HepG2 (cell line): Measurements from ENCODE around the gene HHIPL1. TPM values are rescaled to one million over a fixed set of nuclear protein-coding genes. Genes with fewer than 3 reads are reported as not detected.

ENCODE experiments used
- ATAC-seq: fragments of 200-7000 bp; cut with Tn5 transposase; 3 replicates; pipeline ENCODE4 v1.9.1; 2020; ENCODE audit warnings: mild to moderate bottlenecking, moderate library complexity
- BruUV-seq: library from RNA; stranded (reverse); fragments of 400-500 nt; replicated peaks from 2 replicates; lab custom pipeline; 2021; lab: Mats Ljungman, UMichigan
- CTCF ChIA-PET: fragments of 300-600 bp; formaldehyde crosslinking; extraction: SDS; loops from one replicate; lab custom pipeline; 2021; ENCODE audit warnings: low total read pairs, inconsistent platforms, low intra/inter-chr PET ratio; lab: Yijun Ruan, JAX
- POLR2A ChIA-PET: fragments of 350-600 bp; sonication (Branson Sonifier 250); formaldehyde crosslinking; loops from one replicate; lab custom pipeline; 2020; ENCODE audit warnings: antibody characterized with exemption, inconsistent platforms; lab: Yijun Ruan, JAX
- DNase-seq: peaks from one replicate; pipeline ENCODE4 v3.0.0-alpha.2; 2015; ENCODE audit warnings: low spot score
- FAIRE-seq: peaks from 3 replicates; lab custom pipeline; 2011; peaks lifted over from hg19 to GRCh38; lab: Jason Lieb, UNC
- H2AFZ ChIP-seq: one replicate; pipeline ENCODE4 v1.6.1; 2011; ENCODE audit warnings: low read length, inconsistent platforms
- H3K27ac ChIP-seq: fragments of 300-600 bp; 3 replicates; pipeline ENCODE4 v1.8.0; 2011; ENCODE audit warnings: mixed run types, mild to moderate bottlenecking, mixed read lengths, low read length, inconsistent platforms; ENCODE audit not compliant: insufficient read depth; ENCODE audit errors: extremely low read length
- H3K27me3 ChIP-seq, 2 experiments: fragments of 200-600 bp in 1 of 2; 2 replicates in 1 of 2; 3 replicates in 1 of 2; pipeline versions ENCODE4 v1.6.0 to v1.8.0; 2011; ENCODE audit warnings: low read length in 2 of 2, mild to moderate bottlenecking in 2 of 2, moderate library complexity in 2 of 2, inconsistent platforms in 1 of 2; ENCODE audit not compliant: insufficient read depth in 2 of 2, control insufficient read depth in 1 of 2
- H3K36me3 ChIP-seq, 2 experiments: fragments of 200-600 bp in 1 of 2; replicated peaks in 1 of 2; 2 replicates in 1 of 2; 3 replicates in 1 of 2; pipeline versions ENCODE4 v1.5.1 to v1.8.0; 2011; ENCODE audit warnings: low read length in 2 of 2, inconsistent platforms in 1 of 2; ENCODE audit not compliant: insufficient read depth in 2 of 2, control insufficient read depth in 1 of 2
- H3K4me1 ChIP-seq: 2 replicates; pipeline ENCODE4 v1.5.1; 2012; ENCODE audit warnings: low read length, inconsistent platforms; ENCODE audit not compliant: insufficient read depth
- H3K4me2 ChIP-seq: 2 replicates; pipeline ENCODE4 v1.6.0; 2011; ENCODE audit warnings: low read depth, low read length, inconsistent platforms
- H3K4me3 ChIP-seq, 3 experiments: fragments of 200-600 bp in 1 of 3; sonication (generic), shearing (Covaris generic) in 1 of 3; replicated peaks in 1 of 3; 2 replicates each; pipeline ENCODE4 v1.5.1; 2011 to 2016; ENCODE audit warnings: low read length in 3 of 3, inconsistent platforms in 2 of 3, low read depth in 2 of 3, mild to moderate bottlenecking in 2 of 3, control low read depth in 1 of 3, mixed read lengths in 1 of 3; ENCODE audit not compliant: insufficient read depth in 1 of 3
- H3K79me2 ChIP-seq: one replicate; pipeline ENCODE4 v1.6.1; 2011; ENCODE audit warnings: low read length, inconsistent platforms; ENCODE audit not compliant: insufficient read depth
- H3K9ac ChIP-seq: 2 replicates; pipeline ENCODE4 v1.6.0; 2011; ENCODE audit warnings: mild to moderate bottlenecking, low read depth, low read length, inconsistent platforms; ENCODE audit not compliant: insufficient read depth
- H3K9me3 ChIP-seq: 2 replicates; pipeline ENCODE4 v1.5.1; 2012; ENCODE audit warnings: mild to moderate bottlenecking, low read length
- H4K20me1 ChIP-seq: 2 replicates; pipeline ENCODE4 v1.6.0; 2011; ENCODE audit warnings: inconsistent platforms, mild to moderate bottlenecking, low read length, moderate library complexity; ENCODE audit not compliant: insufficient read depth
- ESRRA ChIP-seq: sonication (generic); formaldehyde crosslinking; IDR thresholded peaks from 2 replicates; pipeline ENCODE4 v1.5.1; 2020; ENCODE audit warnings: mild to moderate bottlenecking, low read depth, missing genetic modification reagents
- FUBP1 ChIP-seq: sonication (generic); formaldehyde crosslinking; IDR thresholded peaks from 2 replicates; pipeline ENCODE4 v1.5.1; 2020; ENCODE audit warnings: missing genetic modification reagents, mild to moderate bottlenecking, borderline replicate concordance
- NAIF1 ChIP-seq: sonication (generic); formaldehyde crosslinking; IDR thresholded peaks from 2 replicates; pipeline ENCODE4 v1.5.0; 2020; ENCODE audit warnings: mild to moderate bottlenecking, missing genetic modification reagents, borderline replicate concordance
- SNAI1 ChIP-seq: sonication (generic); formaldehyde crosslinking; IDR thresholded peaks from 2 replicates; pipeline ENCODE4 v1.5.0; 2020; ENCODE audit warnings: mild to moderate bottlenecking, missing genetic modification reagents, borderline replicate concordance
- ZFP36L2 ChIP-seq: sonication (generic); formaldehyde crosslinking; IDR thresholded peaks from 2 replicates; pipeline ENCODE4 v1.4.0; 2020; ENCODE audit warnings: missing genetic modification reagents
- ZNF446 ChIP-seq: sonication (generic); formaldehyde crosslinking; IDR thresholded peaks from 2 replicates; pipeline ENCODE4 v1.5.0; 2020; ENCODE audit warnings: mild to moderate bottlenecking, missing genetic modification reagents
- ZNF510 ChIP-seq: sonication (generic); formaldehyde crosslinking; IDR thresholded peaks from 2 replicates; pipeline ENCODE4 v1.4.0; 2020; ENCODE audit warnings: low read depth, mild to moderate bottlenecking, missing genetic modification reagents
- ZNF691 ChIP-seq: sonication (generic); formaldehyde crosslinking; IDR thresholded peaks from 2 replicates; pipeline ENCODE4 v1.4.0; 2020; ENCODE audit warnings: missing genetic modification reagents, low read depth, mild to moderate bottlenecking, borderline replicate concordance
- ZNF816 ChIP-seq: sonication (generic); formaldehyde crosslinking; IDR thresholded peaks from 2 replicates; pipeline ENCODE4 v1.8.0; 2022; ENCODE audit warnings: missing genetic modification reagents, mild to moderate bottlenecking, borderline replicate concordance
- WGBS: methylation state at CpG from one replicate; pipeline ENCODE4 v1.1.6; 2017; ENCODE audit warnings: low lambda C conversion rate; 5-methylcytosine and 5-hydroxymethylcytosine counted together
- in situ Hi-C: cut with HindIII; loops from 2 replicates; pipeline ENCODE4 v1.10.0; 2017; ENCODE audit warnings: low pct_unique_long_range_greater_than_20kb; ENCODE audit not compliant: extremely low pct_ligation_motif_present
- intact Hi-C: fragments of 100-400 bp; cut with micrococcal nuclease; formaldehyde crosslinking; loops from one replicate; pipeline ENCODE4 v1.10.0; 2022; ENCODE audit not compliant: unreplicated experiment
- polyA plus RNA-seq, 8 experiments: library from polyadenylated mRNA; depleted of rRNA in 3 of 8; stranded (reverse) in 7 of 8; unstranded in 1 of 8; fragments of >200 nt; fragmentation: Illumina TruSeq in 4 of 8; extraction: Trizol in 4 of 8; gene quantifications; 2 replicates each; pipeline versions ENCODE4 v1.2.1 to v1.2.3, GENCODE V29; 2011 to 2016; ENCODE audit warnings: low read depth in 4 of 8, missing spikeins in 1 of 8, mixed read lengths in 1 of 8; ENCODE audit not compliant: insufficient read depth in 1 of 8
- total RNA-seq, 5 experiments: library from RNA; depleted of rRNA; stranded (reverse); fragments of >200 nt; fragmentation: Illumina TruSeq; extraction: Trizol; gene quantifications; 2 replicates each; pipeline ENCODE4 v1.2.3, GENCODE V29; 2016; ENCODE audit warnings: low read depth in 1 of 5

HHIPL1 gene
- total and polyA plus RNA-seq, 2 of the 13 experiments (the other 11 are each of a cell fraction or from before 2014, with no cell fraction given): not detected

DNA sequence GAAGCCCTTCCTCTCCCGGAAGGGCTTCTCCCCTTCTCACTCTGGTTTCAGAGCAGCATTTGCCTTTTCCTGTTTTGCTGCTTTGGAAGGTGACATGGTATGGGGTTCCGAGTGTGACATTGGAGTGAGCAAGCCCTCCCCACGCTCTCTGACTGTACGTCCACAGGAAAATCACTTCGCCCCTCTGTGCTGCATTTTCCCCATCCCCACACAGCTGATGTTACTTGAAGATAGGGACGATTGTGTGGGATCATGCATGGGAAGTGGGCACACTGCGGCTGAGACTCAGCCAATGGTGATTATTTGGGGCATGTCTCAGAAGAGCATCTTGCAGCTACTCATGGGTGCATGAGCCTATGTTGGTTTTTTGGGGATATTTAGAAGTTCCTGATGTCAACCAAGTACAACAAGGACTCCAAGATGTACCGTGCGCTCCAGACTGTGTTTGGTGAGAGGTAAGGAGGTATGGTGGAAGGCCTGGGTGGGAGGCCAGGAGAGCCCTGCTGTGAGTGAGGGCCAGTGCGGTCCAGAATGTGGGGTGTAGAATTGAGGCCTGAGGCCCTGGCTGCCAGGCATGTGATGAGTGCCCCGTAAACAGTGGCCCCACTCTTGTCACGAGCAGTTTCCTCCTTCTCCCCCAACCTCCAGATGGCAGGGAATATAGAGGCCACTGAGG is 54.3 kb downstream of the HHIPL1 start (continued):
- no peak for TF ChIP-seq NAIF1 (CRISPR knock-in tag)
- TF ChIP-seq, all 625 proteins: peak for 0

- H3K4me3 ChIP-seq: no peak overlapping the region
- H4K20me1 ChIP-seq: no peaks in the 10 kb centered on the region
- ATAC-seq (no peak), FAIRE-seq (no peak), DNase-seq (no peak)
- BruUV-seq: no TSS peak
- H3K27ac ChIP-seq: no peak overlapping the region
- no peak for TF ChIP-seq ZFP36L2 (CRISPR knock-in tag)
- TF ChIP-seq SNAI1: no peak
- no peak for TF ChIP-seq ESRRA (CRISPR knock-in tag)
- no peak for TF ChIP-seq ZNF816
- no peak for TF ChIP-seq FUBP1
- no peak for TF ChIP-seq ZNF510 (CRISPR knock-in tag)
- TF ChIP-seq ZNF691: no peak
- TF ChIP-seq ZNF446 (CRISPR knock-in tag): no peak
- H3K9ac ChIP-seq: no peak overlapping the region
- 66% methylated on average over 16 of the region's 16 CpGs for WGBS
- no peak overlapping the region for H3K4me2 ChIP-seq
- in situ Hi-C loops (no loop called here), intact Hi-C loops (no loop called here)
- H3K9me3 ChIP-seq: peaks cover 16% of the 10 kb centered on the region
- no peaks in the 10 kb centered on the region for H3K79me2 ChIP-seq
- CTCF ChIA-PET: no interaction called here
- H2AFZ ChIP-seq: no peak overlapping the region
- H3K27me3 ChIP-seq: no peaks in the 10 kb centered on the region
- POLR2A ChIA-PET: interaction anchor here (0.6 kb wide), 1 partner anchor 31 kb away, joined by 3 read pairs; no protein-coding TSS in a partner anchor
- H3K4me1 ChIP-seq: no peaks in the 10 kb centered on the region
- no peaks in the 10 kb centered on the region for H3K36me3 ChIP-seq
These were observed 54.9 kb downstream of the HHIPL1 start for GRCh38 chr14:99699861-99700260.
